ENCODE measurements around the gene UTS2R. TPM values are rescaled to one million over a fixed set of nuclear protein-coding genes. Genes with fewer than 3 reads are reported as not detected.

The UTS2R gene
- total and polyA plus RNA-seq, 2 of the 4 experiments (the other 2 are of a cell fraction) = not detected

DNA sequence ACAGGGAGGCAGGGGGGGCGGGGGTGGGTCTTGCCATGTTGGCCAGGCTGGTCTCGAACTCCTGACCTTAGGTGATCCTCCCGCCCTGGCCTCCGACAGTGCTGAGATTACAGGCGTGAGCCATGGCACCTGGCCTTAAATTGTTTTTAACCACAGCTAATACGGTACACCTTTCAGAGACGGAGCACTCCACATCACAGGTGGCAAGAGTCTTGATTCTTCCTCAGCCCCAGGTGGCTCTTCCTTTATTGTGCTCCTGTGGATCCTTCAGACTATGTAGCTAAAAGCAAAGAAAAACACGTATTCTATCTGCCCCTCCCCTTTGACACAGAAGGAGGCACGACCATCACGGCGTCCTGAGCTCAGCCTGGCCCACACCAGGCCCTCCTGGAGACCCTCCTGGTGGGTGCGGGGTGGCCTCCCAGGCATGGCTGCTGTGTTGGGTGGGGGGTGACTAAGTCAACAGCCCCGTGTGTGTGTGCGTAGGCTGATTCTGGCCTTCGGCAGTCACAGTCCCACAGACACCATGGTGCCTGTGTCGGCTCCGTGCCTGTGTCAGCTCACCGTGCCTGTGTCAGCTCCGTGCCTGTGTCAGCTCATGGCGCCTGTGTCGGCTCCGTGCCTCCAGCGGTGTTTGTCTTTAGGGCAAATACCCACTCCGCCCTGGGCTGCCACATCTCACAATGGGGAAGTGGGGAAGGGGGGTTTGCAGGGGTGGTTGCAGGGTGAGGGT, 27.2 kb upstream of the UTS2R start:
- TF ChIP-seq SMC3 (IDR thresholded peaks at IDR 0.05; ENCODE audit: low read depth, low read length) (no peak), MAZ (IDR thresholded peaks at IDR 0.05; ENCODE audit: borderline replicate concordance, low read depth, low read length) (no peak), CHD1 (IDR thresholded peaks at IDR 0.05; ENCODE audit: low read depth, low read length) (no peak), FOS (IDR thresholded peaks at IDR 0.05; ENCODE audit: low read depth, low read length) (no peak), RFX5 (IDR thresholded peaks at IDR 0.05; ENCODE audit: low read depth, low read length) (no peak)
- TF ChIP-seq, protein P1, sequence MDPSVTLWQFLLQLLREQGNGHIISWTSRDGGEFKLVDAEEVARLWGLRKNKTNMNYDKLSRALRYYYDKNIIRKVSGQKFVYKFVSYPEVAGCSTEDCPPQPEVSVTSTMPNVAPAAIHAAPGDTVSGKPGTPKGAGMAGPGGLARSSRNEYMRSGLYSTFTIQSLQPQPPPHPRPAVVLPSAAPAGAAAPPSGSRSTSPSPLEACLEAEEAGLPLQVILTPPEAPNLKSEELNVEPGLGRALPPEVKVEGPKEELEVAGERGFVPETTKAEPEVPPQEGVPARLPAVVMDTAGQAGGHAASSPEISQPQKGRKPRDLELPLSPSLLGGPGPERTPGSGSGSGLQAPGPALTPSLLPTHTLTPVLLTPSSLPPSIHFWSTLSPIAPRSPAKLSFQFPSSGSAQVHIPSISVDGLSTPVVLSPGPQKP (IDR thresholded peaks at IDR 0.05; ENCODE audit: borderline replicate concordance, low read depth, low read length) = no peak
- TF ChIP-seq, protein P2, sequence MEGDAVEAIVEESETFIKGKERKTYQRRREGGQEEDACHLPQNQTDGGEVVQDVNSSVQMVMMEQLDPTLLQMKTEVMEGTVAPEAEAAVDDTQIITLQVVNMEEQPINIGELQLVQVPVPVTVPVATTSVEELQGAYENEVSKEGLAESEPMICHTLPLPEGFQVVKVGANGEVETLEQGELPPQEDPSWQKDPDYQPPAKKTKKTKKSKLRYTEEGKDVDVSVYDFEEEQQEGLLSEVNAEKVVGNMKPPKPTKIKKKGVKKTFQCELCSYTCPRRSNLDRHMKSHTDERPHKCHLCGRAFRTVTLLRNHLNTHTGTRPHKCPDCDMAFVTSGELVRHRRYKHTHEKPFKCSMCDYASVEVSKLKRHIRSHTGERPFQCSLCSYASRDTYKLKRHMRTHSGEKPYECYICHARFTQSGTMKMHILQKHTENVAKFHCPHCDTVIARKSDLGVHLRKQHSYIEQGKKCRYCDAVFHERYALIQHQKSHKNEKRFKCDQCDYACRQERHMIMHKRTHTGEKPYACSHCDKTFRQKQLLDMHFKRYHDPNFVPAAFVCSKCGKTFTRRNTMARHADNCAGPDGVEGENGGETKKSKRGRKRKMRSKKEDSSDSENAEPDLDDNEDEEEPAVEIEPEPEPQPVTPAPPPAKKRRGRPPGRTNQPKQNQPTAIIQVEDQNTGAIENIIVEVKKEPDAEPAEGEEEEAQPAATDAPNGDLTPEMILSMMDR (conservative IDR thresholded peaks at IDR 0.05; ENCODE audit: low read depth, low read length) = no peak
- TF ChIP-seq, protein P3, sequence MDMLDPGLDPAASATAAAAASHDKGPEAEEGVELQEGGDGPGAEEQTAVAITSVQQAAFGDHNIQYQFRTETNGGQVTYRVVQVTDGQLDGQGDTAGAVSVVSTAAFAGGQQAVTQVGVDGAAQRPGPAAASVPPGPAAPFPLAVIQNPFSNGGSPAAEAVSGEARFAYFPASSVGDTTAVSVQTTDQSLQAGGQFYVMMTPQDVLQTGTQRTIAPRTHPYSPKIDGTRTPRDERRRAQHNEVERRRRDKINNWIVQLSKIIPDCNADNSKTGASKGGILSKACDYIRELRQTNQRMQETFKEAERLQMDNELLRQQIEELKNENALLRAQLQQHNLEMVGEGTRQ (IDR thresholded peaks at IDR 0.05; ENCODE audit: low read depth, low read length) = no peak
- H4K8ac ChIP-seq (ENCODE audit: low read depth in 2 of 2, low read length in 2 of 2) = no peak overlapping the region
- H4K20me1 ChIP-seq (ENCODE audit: insufficient read depth, low read length) = no peaks in the 10 kb centered on the region
- H3K79me1 ChIP-seq (ENCODE audit: low read depth in 1 of 2, low read length in 2 of 2) = no peaks in the 10 kb centered on the region
- no peak overlapping the region for H2AFZ ChIP-seq (replicated peaks; ENCODE audit: low read length, poor library complexity)
- ATAC-seq (ENCODE audit: low read depth) = no peak
- POLR2A ChIA-PET (ENCODE audit: unreplicated experiment) = no interaction called here
- no peak overlapping the region for H4K5ac ChIP-seq (ENCODE audit: low read depth, low read length)
- no peak overlapping the region for H3K4me3 ChIP-seq (ENCODE audit: insufficient read depth, low read depth, low read length)
- H3K27ac ChIP-seq (ENCODE audit: insufficient read depth, low read length) = no peak overlapping the region
- peaks cover 3% of the 10 kb centered on the region for H3K4me1 ChIP-seq (ENCODE audit: control insufficient read depth, insufficient read depth, low read length)
- H3K18ac ChIP-seq (ENCODE audit: low read depth, low read length) = no peak overlapping the region
- H3K23ac ChIP-seq (ENCODE audit: low read depth, low read length) = no peak overlapping the region
- no peak for DNase-seq
- no peak overlapping the region for H2AK5ac ChIP-seq (ENCODE audit: low read depth, low read length)
- H3K14ac ChIP-seq (replicated peaks; ENCODE audit: low read depth, low read length) = no peak overlapping the region
- no peak overlapping the region for H3K56ac ChIP-seq (ENCODE audit: extremely low read depth, insufficient read depth, low read length)
- H3K4ac ChIP-seq (ENCODE audit: low read depth, low read length) = no peak overlapping the region
- no peak overlapping the region for H2BK5ac ChIP-seq (ENCODE audit: low read depth, low read length, poor library complexity, severe bottlenecking)
- H2BK15ac ChIP-seq (ENCODE audit: low read depth, low read length) = no peak overlapping the region
- no peaks in the 10 kb centered on the region for H3K36me3 ChIP-seq (ENCODE audit: control insufficient read depth, insufficient read depth, low read length)
- H3K9me1 ChIP-seq (ENCODE audit: insufficient read depth, low read length) = peaks cover 3% of the 10 kb centered on the region
- H2AK9ac ChIP-seq (replicated peaks; ENCODE audit: low read depth, low read length, poor library complexity) = no peak overlapping the region
- intact Hi-C loops (cut with micrococcal nuclease) = no loop called here
- no TSS peak for BruUV-seq (replicated peaks)
- no peak overlapping the region for H2BK20ac ChIP-seq (ENCODE audit: low read depth, low read length)
- no peak overlapping the region for H4K91ac ChIP-seq (ENCODE audit: insufficient read depth, low read depth, low read length)
- CTCF ChIA-PET = interaction anchor here (0.6 kb wide), 1 partner anchor 51 kb away, joined by 4 read pairs; no protein-coding TSS in a partner anchor
- 83% methylated on average over 11 of the region's 24 CpGs; no CpG with 5 or more reads in 1 of the 2 experiments for WGBS, 2 experiments (ENCODE audit: extremely low coverage in 2 of 2, insufficient read length in 1 of 2)
- no peak overlapping the region for H3K9ac ChIP-seq (ENCODE audit: low read depth, low read length)
- no peaks in the 10 kb centered on the region for H3K9me3 ChIP-seq (ENCODE audit: control insufficient read depth, insufficient read depth, low read length)
- no peak overlapping the region for H2BK120ac ChIP-seq (ENCODE audit: low read depth, low read length)
- H3K27me3 ChIP-seq (ENCODE audit: control insufficient read depth, insufficient read depth, low read length) = peaks cover 14% of the 10 kb centered on the region
- H3K4me2 ChIP-seq (ENCODE audit: low read depth, low read length) = no peak overlapping the region
- dilution Hi-C loops (cut with HindIII; ENCODE audit: low sequenced_read_pairs, unreplicated experiment) = no loop called here
- in situ Hi-C loops (cut with MboI; ENCODE audit: low sequenced_read_pairs) = no loop called here

Data from IMR-90 (cell line).